ENCODE measurements around the gene SFXN2.
"Not testable (repeated sequence)": the region's sequence is repeated elsewhere in the genome, so short reads cannot be mapped to it uniquely, and the experiment has no call there.

SFXN2 gene

GRCh38 chr10:102714621-102715455, at the start of gene SFXN2:
SFXN2 (plus strand) TSS chr10:102714636; CDS start chr10:102726637, 12,001 bp downstream.
- peak within 1 kb of the TSS; percentile 85 for H3K4me3 ChIP-seq (ENCODE audit: low read depth, low read length)

GRCh38 chr10:102665904-102666509, 48.4 kb upstream of the SFXN2 start:
- no peak overlapping the region for H3K4me3 ChIP-seq (ENCODE audit: low read depth, low read length)

GRCh38 chr10:102667411-102667810, 47.0 kb upstream of the SFXN2 start:
- not testable (repeated sequence) for H3K4me3 ChIP-seq (ENCODE audit: low read depth, low read length)

- no peak overlapping the region for H3K4me3 ChIP-seq (ENCODE audit: low read depth, low read length)
Observed at GRCh38 chr10:102668326-102669107, 45.9 kb upstream of the SFXN2 start.

GRCh38 chr10:102669206-102670064, 45.0 kb upstream of the SFXN2 start:
- H3K4me3 ChIP-seq (ENCODE audit: low read depth, low read length), result no peak overlapping the region

- no peak overlapping the region for H3K4me3 ChIP-seq (ENCODE audit: low read depth, low read length)
Observed at GRCh38 chr10:102670065-102670670, 44.3 kb upstream of the SFXN2 start.

GRCh38 chr10:102670871-102671434, 43.5 kb upstream of the SFXN2 start:
- H3K4me3 ChIP-seq (ENCODE audit: low read depth, low read length), result no peak overlapping the region

- no peak overlapping the region for H3K4me3 ChIP-seq (ENCODE audit: low read depth, low read length)
Observed at GRCh38 chr10:102673236-102673818, 41.1 kb upstream of the SFXN2 start.

- no peak overlapping the region for H3K4me3 ChIP-seq (ENCODE audit: low read depth, low read length)
Observed at GRCh38 chr10:102673819-102674511, 40.5 kb upstream of the SFXN2 start.

- no peak overlapping the region for H3K4me3 ChIP-seq (ENCODE audit: low read depth, low read length)
Observed at GRCh38 chr10:102674566-102674965, 39.9 kb upstream of the SFXN2 start.

- H3K4me3 ChIP-seq (ENCODE audit: low read depth, low read length), result no peak overlapping the region
Observed at GRCh38 chr10:102675011-102675665, 39.3 kb upstream of the SFXN2 start.

GRCh38 chr10:102675666-102676533, 38.5 kb upstream of the SFXN2 start:
- H3K4me3 ChIP-seq (ENCODE audit: low read depth, low read length), result no peak overlapping the region

GRCh38 chr10:102676534-102677315, 37.7 kb upstream of the SFXN2 start:
- no peak overlapping the region for H3K4me3 ChIP-seq (ENCODE audit: low read depth, low read length)

GRCh38 chr10:102677331-102678067, 36.9 kb upstream of the SFXN2 start:
- H3K4me3 ChIP-seq (ENCODE audit: low read depth, low read length), result no peak overlapping the region

GRCh38 chr10:102678068-102678400, 36.4 kb upstream of the SFXN2 start:
- H3K4me3 ChIP-seq (ENCODE audit: low read depth, low read length), result no peak overlapping the region

- no peak overlapping the region for H3K4me3 ChIP-seq (ENCODE audit: low read depth, low read length)
Observed at GRCh38 chr10:102678842-102679289, 35.6 kb upstream of the SFXN2 start.
